ENCODE measurements around the gene CPNE9. TPM values are rescaled to one million over a fixed set of nuclear protein-coding genes. Genes with fewer than 3 reads are reported as not detected.

CPNE9 gene
- total and polyA plus RNA-seq, 2 of the 8 experiments (the other 6 are each of a cell fraction or from before 2014, with no cell fraction given), result 4.8 to 6.0 TPM

GRCh38 chr3:9695746-9696145 lies 7.9 kb upstream of the CPNE9 start (continued):
- TF ChIP-seq CHD7 (IDR thresholded peaks at IDR 0.05; ENCODE audit: insufficient replicate concordance, low read length), result no peak
- TF ChIP-seq CHD2 (IDR thresholded peaks at IDR 0.05; ENCODE audit: low read length), result no peak
- no peak for TF ChIP-seq JUN (IDR thresholded peaks at IDR 0.05; ENCODE audit: low read depth, low read length)
- TF ChIP-seq SIN3A (conservative IDR thresholded peaks at IDR 0.05 in 1 of 2, IDR thresholded peaks at IDR 0.05 in 1 of 2; ENCODE audit: low read depth in 1 of 2, low read length in 2 of 2), result no peak
- TF ChIP-seq EP300 (IDR thresholded peaks at IDR 0.05; ENCODE audit: borderline replicate concordance in 1 of 2, low read depth in 2 of 2, low read length in 2 of 2), result no peak
- no peak for TF ChIP-seq ASH2L (IDR thresholded peaks at IDR 0.05; ENCODE audit: low read length)
- TF ChIP-seq KDM1A (IDR thresholded peaks at IDR 0.05; ENCODE audit: borderline replicate concordance, low read length), result no peak
- TF ChIP-seq POLR2AphosphoS5 (IDR thresholded peaks at IDR 0.05; ENCODE audit: low read depth, low read length), result no peak
- TF ChIP-seq RFX5 (IDR thresholded peaks at IDR 0.05; ENCODE audit: borderline replicate concordance, low read depth, low read length), result no peak
- no peak for TF ChIP-seq EGR1 (IDR thresholded peaks at IDR 0.05; ENCODE audit: borderline replicate concordance, low read depth, low read length)
- TF ChIP-seq HDAC6 (IDR thresholded peaks at IDR 0.05; ENCODE audit: low read depth, low read length), result no peak
- TF ChIP-seq MAFK (IDR thresholded peaks at IDR 0.05; ENCODE audit: low read depth, low read length), result no peak
